ENCODE data around the gene LCE1A.

LCE1A gene

DNA sequence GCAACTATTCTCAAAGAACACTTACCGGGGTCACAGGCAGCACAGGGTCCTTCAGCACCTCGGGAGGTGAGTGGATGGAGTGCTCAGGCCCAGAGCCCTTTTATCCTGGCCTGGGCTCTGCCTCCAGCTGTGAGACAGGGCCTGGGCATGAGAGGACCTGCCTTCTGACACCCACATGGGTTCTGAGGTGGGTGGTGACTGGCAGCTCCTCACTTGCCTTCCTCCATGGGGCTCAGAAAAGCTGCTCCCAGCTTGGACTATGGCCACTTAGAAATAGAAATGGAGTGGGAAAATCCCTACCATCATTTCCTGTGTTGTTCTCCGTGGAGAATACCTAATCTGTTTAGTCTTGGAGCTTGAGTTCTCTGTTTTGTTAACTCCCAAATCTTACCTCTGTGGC lies 20.7 kb upstream of the LCE1A start, which contains the start of gene LCE1C:
Gene LCE1C (minus strand): TSS at position 76 of the 400 bp plus-strand sequence. CDS start 1,173 bp downstream, outside the sequence.
- Histone ChIP-seq H3K27ac (no peak within 1 kb of the TSS), H3K4me3 (no peak within 1 kb of the TSS)
- no peak for DNase-seq (ENCODE audit: low spot score)
- TF ChIP-seq, protein P1, sequence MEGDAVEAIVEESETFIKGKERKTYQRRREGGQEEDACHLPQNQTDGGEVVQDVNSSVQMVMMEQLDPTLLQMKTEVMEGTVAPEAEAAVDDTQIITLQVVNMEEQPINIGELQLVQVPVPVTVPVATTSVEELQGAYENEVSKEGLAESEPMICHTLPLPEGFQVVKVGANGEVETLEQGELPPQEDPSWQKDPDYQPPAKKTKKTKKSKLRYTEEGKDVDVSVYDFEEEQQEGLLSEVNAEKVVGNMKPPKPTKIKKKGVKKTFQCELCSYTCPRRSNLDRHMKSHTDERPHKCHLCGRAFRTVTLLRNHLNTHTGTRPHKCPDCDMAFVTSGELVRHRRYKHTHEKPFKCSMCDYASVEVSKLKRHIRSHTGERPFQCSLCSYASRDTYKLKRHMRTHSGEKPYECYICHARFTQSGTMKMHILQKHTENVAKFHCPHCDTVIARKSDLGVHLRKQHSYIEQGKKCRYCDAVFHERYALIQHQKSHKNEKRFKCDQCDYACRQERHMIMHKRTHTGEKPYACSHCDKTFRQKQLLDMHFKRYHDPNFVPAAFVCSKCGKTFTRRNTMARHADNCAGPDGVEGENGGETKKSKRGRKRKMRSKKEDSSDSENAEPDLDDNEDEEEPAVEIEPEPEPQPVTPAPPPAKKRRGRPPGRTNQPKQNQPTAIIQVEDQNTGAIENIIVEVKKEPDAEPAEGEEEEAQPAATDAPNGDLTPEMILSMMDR (IDR thresholded peaks at IDR 0.05), result no peak

DNA sequence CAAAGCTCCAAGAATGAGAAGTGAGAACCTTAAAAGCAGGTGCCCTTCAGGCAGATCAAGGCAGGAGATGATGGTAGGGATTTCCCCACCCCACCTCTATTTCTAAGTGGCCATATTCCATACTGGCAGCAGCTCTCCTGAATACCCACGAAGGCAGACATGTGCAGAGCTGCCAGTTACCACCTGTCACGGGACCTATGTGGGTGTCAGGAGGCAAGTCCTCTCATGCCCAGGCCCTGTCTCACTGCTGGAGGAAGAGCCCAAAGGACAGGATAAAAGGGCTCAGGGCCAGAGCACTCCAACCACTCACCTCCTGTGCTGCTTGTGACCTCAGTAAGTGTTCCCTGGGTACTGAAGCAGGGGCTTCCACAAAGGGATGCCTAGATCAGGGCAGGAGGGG lies 16.2 kb upstream of the LCE1A start:
- Histone ChIP-seq H3K4me3 (no peak overlapping the region), H3K27ac (no peak overlapping the region)
- TF ChIP-seq, protein P1 (IDR thresholded peaks at IDR 0.05), result no peak
- no peak for DNase-seq (ENCODE audit: low spot score)

DNA sequence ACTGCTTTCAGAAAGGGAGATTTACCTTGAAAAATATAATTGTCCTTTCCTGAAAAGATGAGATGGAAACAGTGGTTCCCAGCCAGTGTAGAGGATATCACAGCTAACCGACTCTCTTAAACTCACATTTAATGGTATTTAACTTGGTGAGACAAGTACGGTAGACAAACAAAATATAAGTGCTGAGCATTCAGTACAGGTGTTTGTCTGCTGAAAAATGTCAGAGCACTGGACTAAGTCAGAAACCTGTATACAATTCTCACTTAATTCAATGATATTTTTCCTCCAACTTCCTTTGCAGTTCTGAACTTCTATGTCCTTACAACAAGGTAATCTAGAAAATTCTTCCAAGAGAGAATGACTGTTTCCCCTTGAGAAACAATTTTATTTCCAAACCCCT lies 15.6 kb upstream of the LCE1A start, which contains the start of gene LCE1B:
Gene LCE1B (plus strand): TSS at position 301 of the 400 bp plus-strand sequence. CDS start 476 bp downstream, outside the sequence.
- no peak within 1 kb of the TSS for H3K27ac ChIP-seq
- TF ChIP-seq, protein P1 (IDR thresholded peaks at IDR 0.05), result no peak
- DNase-seq (ENCODE audit: low spot score), result no peak
- no peak within 1 kb of the TSS for H3K4me3 ChIP-seq

DNA sequence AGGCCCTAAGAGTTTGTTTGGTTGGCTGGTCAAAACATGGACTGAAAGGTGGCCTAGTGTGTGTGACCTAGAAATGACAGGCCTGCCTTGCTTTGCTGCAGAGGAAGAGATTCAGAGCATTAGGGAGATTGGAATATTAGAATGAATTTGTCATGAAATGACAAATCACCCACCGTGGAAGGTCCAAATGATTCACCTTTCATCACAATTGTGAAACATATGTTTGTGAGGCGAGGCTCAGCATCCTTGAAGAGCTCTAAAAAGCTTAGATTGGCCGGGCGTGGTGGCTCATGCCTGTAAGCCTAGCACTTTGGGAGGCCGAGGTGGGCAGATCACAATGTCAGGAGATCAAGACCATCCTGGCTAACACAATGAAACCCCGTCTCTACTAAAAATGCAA lies 10.0 kb upstream of the LCE1A start:
- no peak for DNase-seq (ENCODE audit: low spot score)
- TF ChIP-seq, protein P1 (IDR thresholded peaks at IDR 0.05), result no peak
- no peak overlapping the region for H3K27ac ChIP-seq
- H3K4me3 ChIP-seq, result no peak overlapping the region

DNA sequence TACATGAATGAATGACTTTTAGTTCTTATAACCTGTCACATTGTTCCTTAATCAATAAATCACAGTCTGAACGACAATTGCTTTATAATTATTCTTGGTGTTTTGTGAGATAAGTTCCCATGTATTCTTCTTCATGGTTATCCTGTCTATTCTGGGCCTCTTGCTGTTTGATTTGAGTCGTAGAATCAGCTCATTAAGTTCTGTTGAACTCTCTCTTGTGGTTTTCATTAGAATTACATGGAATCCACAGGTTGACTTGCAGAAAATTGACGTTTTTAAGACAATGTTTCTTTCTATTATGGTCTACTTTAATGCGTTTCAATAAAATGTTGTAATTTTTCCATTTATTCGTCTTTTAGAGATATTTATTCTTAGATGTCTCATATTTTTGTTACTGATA lies 4.0 kb upstream of the LCE1A start:
- H3K27ac ChIP-seq, result no peak overlapping the region
- H3K4me3 ChIP-seq, result no peak overlapping the region
- TF ChIP-seq, protein P1 (IDR thresholded peaks at IDR 0.05), result no peak

DNA sequence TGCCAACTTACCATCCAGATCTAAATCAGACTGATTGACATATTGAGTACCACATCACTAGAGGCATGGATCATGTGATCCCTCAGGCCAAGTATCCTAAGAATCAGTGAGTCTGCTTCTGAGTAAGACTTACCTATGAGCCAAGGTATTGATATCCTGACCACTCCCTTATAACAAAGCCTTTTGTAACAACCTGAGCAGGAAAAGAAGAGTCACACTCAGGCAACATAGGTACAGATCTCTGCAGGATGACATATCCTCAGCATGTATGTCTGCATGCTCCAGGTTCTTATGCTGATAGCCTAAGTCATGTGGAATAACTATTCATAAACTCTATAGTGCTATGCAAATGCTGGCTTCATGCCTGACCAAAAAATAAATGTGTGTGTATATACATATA lies 2.3 kb upstream of the LCE1A start:
- TF ChIP-seq, protein P1 (IDR thresholded peaks at IDR 0.05), result no peak
- DNase-seq (ENCODE audit: low spot score), result no peak
- no peak overlapping the region for H3K4me3 ChIP-seq
- H3K27ac ChIP-seq, result no peak overlapping the region

More for the DNA sequence above, 4.0 kb upstream of the LCE1A start:
- DNase-seq (ENCODE audit: low spot score), result no peak

DNA sequence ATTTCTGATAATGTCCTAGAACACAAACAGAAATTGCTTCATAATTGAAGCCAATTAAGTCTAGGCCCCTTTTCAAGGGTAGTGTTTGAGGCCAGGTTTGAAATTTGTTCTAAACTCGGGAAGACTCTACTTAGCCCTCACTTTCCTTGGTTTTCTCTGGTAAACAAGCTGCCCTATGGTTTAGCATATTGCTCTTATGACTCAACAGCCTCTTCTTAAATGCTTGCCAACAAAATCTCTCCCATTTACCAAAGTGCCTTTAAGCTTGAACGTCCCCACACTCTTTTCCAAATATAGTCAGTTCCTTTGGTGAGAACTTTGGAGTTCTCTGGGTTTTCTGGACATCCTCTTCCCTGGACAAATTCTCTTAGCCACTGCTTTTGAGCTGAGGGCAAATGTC lies 9.6 kb downstream of the LCE1A start:
- H3K27ac ChIP-seq, result no peak overlapping the region
- TF ChIP-seq, protein P1 (IDR thresholded peaks at IDR 0.05), result no peak
- H3K4me3 ChIP-seq, result no peak overlapping the region
- no peak for DNase-seq (ENCODE audit: low spot score)

All from coronary artery (tissue), 2 donors.